Activated CD8-positive, alpha-beta memory T cell treated with anti-CD3 and anti-CD28 coated beads, Interleukin-2, amount 50 U/mL, for 48 hours (primary cell): ENCODE measurements around the gene TNPO3.
"Not testable (repeated sequence)": the region's sequence is repeated elsewhere in the genome, so short reads cannot be mapped to it uniquely, and the experiment has no call there.

Experiments
- DNase-seq: peaks from one replicate; pipeline ENCODE4 v3.0.0-alpha.2; 2020

TNPO3 gene

GRCh38 chr7:129067943-129068548 lies 13.1 kb upstream of the TNPO3 start:
- no peak for DNase-seq

DNA sequence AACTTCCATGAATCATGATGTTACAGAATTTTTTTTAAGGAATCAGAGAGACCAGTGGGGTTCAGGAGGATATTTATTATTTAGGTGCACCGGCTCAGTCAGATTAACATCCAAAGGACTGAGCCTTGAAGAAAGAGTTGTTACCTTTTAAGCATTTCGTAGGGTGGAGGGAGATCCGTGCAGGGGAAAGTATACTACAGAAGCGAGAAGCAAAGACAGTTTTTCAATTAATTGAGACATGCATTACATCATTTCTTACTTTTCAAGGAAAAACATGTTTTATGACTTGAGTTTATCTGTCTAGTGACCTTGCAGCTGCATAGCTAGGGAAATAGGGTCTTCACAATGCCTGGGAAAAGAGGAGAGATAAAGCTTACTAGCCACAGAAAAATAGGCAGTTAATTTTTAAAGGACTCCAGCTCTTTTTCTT lies 12.2 kb upstream of the TNPO3 start:
- DNase-seq = not testable (repeated sequence)

- DNase-seq = no peak
Measured at GRCh38 chr7:129066290-129067131, 11.6 kb upstream of the TNPO3 start.

- DNase-seq = no peak
Measured at GRCh38 chr7:129055861-129056464, 1.1 kb upstream of the TNPO3 start.

DNA sequence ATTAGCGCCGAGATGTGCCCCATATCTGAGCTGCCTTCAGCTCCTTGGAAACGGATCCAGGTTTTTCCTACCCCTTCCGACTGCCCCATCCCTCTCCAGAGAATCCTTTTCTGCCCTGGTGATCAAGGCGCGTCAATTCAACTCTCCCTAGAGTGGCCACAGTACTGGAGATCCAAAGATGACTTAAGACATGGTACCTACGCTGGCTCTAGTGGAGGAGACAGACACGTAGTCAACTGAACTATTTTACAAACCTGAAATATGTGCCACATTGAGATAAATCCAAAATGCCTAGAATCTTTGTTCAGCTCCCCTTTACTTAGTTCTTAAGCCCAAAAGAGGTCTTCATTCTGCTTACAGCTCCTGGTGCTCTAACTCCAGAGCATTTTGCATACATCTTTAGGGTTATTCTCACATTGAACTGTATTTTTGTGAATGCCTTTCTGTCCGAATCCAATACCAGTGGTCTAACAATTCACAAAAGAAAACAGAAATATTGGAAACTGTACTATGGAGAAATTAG lies 444 bp upstream of the TNPO3 start:
- DNase-seq = no peak

GRCh38 chr7:129053938-129054437 lies 923 bp downstream of the TNPO3 start:
- DNase-seq = no peak

GRCh38 chr7:129052441-129052840 lies 2.5 kb downstream of the TNPO3 start:
- DNase-seq = no peak

DNA sequence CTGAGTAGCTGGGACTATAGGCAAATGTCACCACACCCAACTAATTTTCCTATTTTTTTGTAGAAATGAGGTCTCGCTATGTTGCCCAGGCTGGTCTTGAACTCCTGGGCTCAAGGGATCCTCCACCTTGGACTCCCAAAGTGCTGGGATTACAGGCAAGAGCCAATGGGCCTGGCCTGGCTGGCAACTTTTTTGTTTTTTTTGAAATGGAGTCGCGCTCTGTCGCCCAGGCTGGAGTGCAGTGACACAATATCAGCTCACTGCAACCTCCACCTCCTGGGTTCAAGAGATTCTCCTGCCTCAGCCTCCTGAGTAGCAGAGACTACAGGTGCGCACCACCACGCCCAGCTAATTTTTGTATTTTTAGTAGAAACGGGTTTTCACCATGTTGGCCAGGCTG lies 3.5 kb downstream of the TNPO3 start:
- DNase-seq = not testable (repeated sequence)

GRCh38 chr7:129047761-129048160 lies 7.2 kb downstream of the TNPO3 start:
- no peak for DNase-seq

DNA sequence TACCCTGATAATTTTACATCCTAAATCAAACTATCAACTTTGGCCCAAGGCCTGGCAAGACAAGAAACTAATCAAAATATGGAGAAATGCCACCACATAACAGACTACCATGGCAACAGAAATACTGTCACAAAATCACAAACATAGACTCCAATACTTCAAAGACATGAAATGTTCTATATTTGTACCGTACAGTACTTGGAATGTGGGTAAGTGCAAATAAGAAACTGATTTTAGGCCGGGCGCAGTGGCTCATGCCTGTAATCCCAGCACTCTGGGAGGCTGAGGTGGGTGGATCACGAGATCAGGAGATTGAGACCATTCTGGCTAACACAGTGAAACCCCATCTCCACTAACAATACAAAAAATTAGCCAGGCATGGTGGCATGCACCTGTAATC lies 9.2 kb downstream of the TNPO3 start:
- DNase-seq = no peak

- no peak for DNase-seq
Measured at GRCh38 chr7:129043012-129043411, 11.9 kb downstream of the TNPO3 start.

DNA sequence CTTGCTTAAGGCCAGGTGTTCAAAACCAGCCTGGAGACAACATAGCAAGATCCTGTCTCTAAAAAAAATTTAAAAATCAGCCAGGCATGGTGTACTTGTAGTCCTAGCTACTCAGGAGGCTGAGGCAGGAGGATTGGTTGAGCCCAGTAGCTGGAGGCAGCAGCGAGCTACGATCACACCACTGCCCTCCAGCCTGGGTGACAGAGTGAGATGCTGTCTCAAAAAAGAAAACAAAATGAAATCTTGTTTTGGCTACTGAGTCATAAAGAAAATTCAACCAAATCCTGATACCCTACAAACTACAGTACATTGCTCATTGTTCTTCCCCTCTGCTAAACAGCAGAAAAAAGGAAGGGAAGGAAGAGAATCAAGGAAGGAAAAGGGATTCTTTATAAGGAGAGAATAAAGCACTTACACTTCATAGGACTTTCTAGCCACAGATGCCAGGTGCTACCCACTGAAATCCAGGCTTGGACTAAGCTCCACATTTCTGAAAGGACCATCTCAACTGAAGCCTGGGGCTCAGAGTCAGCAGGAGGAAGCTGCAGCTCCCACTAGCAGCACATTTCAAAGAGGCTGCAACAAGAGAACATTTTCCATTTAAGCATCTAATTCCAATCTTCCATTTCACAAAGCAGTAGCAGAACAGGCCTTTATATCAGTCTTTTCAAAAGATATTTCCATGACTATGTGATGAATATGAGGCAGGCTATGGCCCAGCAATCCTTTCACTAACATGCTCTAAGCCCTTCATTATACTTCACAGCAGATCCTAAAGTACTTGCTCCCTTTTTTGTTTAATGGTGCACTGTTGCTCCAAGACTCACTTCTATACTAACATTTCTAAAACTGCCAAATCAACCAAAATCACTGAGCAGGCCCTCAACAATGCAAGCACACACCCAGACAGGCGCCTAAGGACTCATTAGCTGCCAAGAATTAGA lies 13.5 kb downstream of the TNPO3 start:
- DNase-seq = no peak

GRCh38 chr7:129038468-129038867 lies 16.4 kb downstream of the TNPO3 start:
- DNase-seq = not testable (repeated sequence)

GRCh38 chr7:129037585-129037984 lies 17.3 kb downstream of the TNPO3 start:
- DNase-seq = no peak

DNA sequence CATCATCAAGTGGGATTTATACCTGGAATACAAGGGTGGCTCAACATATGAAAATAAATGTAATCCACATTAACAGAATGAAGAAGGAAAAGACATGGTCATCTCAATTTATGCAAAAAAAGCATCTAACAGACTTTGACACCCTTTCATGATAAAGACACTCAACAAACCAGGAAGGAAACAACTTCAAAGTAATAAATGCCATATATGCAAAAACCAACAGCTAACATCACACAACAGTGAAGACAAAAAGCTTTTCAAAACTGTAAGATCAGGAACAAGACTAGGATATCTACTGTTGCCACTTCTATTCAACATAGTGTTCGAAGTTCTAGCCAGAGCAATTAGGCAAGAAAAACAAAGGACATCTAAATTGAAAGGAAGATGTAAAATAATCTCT lies 22.9 kb downstream of the TNPO3 start:
- no peak for DNase-seq

GRCh38 chr7:129030440-129030839 lies 24.5 kb downstream of the TNPO3 start:
- DNase-seq = no peak

DNA sequence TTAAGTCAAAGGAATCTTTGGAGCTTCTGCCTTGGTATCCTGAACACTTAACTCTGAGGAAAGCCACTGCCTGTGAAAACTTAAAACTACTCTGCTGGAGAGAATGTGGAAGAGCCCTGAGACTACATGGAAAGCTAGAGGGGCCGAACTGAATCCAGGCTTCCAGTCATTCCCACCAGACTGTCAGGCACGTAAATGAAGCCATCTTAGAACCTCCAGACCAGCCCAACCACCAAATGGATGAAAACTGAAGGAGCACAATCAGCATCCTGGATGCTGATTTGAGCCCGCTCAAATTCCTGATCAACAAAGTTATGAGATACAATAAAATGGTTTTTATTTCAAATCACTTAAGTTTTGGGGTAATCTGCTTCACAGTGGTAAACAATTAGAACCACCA lies 30.8 kb downstream of the TNPO3 start:
- no peak for DNase-seq

DNA sequence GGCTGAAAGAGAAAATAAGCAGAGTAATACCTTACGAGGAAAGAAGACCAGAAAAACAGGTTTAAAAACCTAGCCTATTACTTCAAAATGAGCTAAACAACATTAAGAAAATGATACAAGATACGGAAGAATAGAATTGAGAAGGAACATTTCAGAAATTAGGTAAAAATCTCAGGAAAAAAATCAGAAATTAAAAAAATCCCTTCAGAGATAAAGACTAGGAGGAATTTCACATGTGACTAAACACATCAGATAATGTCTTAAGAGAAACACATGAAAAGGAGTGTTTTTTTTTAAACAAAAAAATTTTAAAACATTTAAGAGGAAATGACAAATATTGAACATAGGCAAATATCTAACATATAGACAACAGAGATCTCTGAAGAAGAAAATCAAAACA lies 33.3 kb downstream of the TNPO3 start:
- no peak for DNase-seq

DNA sequence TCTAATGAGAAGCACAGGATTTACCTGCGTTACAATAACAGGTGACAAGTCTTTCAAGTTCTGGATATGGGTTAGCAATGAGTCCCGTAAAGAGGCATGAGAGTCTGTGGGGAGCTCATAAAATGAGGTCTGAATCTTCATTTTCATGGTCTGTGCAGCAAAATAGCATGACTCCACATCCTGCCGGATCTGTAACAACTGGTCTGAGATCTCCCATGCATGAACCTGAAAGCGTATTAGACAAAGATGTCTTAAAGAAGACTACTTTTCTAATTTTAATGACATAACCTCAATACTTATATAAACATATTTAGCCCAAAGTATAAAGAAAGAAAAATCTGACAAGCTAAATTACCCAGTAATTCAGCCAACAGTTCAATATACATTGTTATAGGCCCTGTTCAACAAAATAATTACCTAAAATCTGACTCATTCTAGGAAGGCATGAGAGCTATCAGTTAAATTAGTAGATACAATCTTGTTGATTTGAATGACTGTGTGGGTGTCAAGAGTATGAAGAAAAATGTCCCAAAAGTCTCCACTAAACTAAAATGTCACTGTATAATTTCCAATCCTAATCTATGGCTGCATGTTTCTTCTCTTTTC lies 36.9 kb downstream of the TNPO3 start:
- DNase-seq = no peak

DNA sequence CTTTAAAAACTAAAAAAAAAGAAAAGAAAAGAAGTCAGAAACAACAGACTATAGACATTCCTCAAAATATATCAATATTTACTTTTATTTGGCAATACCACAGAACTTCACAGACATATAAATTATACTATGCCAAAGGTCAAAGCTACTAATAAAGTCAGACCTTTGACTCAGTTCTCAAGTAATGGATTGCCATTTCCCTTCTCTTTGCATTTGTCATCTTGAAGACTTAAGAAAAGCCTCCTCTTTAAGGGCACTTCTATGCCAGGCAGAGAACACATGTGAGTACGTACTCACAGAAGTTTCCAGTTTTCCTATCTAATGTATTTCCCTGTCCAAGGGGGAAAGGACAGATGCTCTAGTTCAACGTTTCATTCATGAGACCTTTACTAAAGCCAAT lies 37.6 kb downstream of the TNPO3 start:
- DNase-seq = no peak

DNA sequence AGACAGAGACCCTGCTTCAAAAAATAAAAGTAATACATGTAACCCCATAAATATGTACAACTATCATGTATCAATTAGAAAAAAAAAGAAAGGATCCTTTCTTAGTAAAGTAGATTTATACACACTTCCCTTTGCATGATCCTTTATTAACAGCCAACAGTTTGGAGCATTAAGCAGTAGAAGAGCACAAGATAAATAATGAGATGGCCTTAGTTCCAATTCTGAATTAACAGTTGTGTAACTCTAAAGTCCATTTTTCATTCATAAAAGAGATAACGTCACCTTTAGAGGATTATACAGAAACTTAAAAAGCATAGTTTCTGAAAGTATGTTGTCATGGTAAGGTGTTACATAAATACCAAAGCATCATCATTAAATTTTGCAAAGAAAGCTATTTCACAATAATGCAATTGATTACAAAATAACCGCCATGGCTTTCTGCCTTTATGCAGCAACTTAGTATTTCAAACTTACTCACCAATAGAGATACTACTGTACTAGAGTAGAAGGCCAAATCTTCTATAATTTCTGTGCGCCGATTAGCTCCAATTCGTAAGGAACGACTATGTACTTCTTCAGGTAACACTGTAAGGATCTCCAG lies 40.3 kb downstream of the TNPO3 start:
- no peak for DNase-seq
